Uterus (tissue), 2 donors: ENCODE data around the gene RBFOX1.

Source experiments
- POLR2A ChIP-seq, 2 donors: fragments of 450-650 bp; IDR thresholded peaks; one replicate each; pipeline ENCODE4 v1.6.1; 2016; ENCODE audit warnings: antibody characterized with exemption in 2 of 2, mild to moderate bottlenecking in 1 of 2, moderate library complexity in 1 of 2
- TF ChIP-seq, protein P1 (sequence below), 4 experiments: fragments of 200-600 bp in 2 of 4; fragments of 450-650 bp in 2 of 4; sonication (generic) in 2 of 4; IDR thresholded peaks; one replicate each; pipeline ENCODE4 v1.5.1; 2016 to 2019; ENCODE audit warnings: antibody characterized with exemption in 4 of 4, mild to moderate bottlenecking in 2 of 4, moderate library complexity in 1 of 4

- no peak for TF ChIP-seq POLR2A (IDR thresholded peaks at IDR 0.05)
- TF ChIP-seq, protein P1, sequence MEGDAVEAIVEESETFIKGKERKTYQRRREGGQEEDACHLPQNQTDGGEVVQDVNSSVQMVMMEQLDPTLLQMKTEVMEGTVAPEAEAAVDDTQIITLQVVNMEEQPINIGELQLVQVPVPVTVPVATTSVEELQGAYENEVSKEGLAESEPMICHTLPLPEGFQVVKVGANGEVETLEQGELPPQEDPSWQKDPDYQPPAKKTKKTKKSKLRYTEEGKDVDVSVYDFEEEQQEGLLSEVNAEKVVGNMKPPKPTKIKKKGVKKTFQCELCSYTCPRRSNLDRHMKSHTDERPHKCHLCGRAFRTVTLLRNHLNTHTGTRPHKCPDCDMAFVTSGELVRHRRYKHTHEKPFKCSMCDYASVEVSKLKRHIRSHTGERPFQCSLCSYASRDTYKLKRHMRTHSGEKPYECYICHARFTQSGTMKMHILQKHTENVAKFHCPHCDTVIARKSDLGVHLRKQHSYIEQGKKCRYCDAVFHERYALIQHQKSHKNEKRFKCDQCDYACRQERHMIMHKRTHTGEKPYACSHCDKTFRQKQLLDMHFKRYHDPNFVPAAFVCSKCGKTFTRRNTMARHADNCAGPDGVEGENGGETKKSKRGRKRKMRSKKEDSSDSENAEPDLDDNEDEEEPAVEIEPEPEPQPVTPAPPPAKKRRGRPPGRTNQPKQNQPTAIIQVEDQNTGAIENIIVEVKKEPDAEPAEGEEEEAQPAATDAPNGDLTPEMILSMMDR (IDR thresholded peaks at IDR 0.05) = no peak
Measured at GRCh38 chr16:7605812-7606211, 273.2 kb downstream of the RBFOX1 start.
